Measurements from ENCODE around the gene APOBEC3G. TPM values are rescaled to one million over a fixed set of nuclear protein-coding genes. Genes with fewer than 3 reads are reported as not detected.

Gene APOBEC3G
- total and polyA plus RNA-seq, 4 donors = 3.2 to 9.5 (median 5.2) TPM

GRCh38 chr22:39117585-39118191 lies 40.6 kb downstream of the APOBEC3G start:
- Histone ChIP-seq H3K4me1 (ENCODE audit: control insufficient read depth, insufficient read depth, low read length) (no peaks in the 10 kb centered on the region), H3K36me3 (ENCODE audit: control insufficient read depth, insufficient read depth, low read length) (no peaks in the 10 kb centered on the region)
- 35% methylated on average over 6 of the region's 14 CpGs for WGBS (ENCODE audit: insufficient coverage)

DNA sequence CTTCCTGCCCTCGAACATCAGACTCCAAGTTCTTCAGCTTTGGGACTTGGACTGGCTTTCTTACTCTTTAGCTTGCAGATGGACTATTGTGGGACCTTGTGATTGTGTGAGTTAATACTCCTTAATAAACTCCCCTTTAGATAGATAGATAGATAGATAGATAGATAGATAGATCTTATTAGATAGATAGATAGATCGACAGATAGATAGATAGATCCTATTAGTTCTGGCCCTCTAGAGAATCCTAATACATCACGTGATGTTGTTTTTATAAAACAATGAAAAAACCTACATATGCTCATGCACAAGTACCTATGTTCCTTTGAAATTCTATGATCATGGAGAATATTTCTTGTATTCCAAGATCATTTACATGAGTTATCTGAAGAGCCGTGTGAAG lies 43.9 kb downstream of the APOBEC3G start:
- Histone ChIP-seq H3K27ac (ENCODE audit: low read depth, low read length) (no peak overlapping the region), H3K36me3 (ENCODE audit: control insufficient read depth, insufficient read depth, low read length) (no peaks in the 10 kb centered on the region), H3K4me1 (ENCODE audit: control insufficient read depth, insufficient read depth, low read length) (peaks cover 8% of the 10 kb centered on the region), H3K27me3 (ENCODE audit: control insufficient read depth, insufficient read depth, low read length) (peaks cover 3% of the 10 kb centered on the region), H3K4me3 (ENCODE audit: low read depth, low read length) (no peak overlapping the region), H3K9me3 (ENCODE audit: control insufficient read depth, insufficient read depth, low read length) (no peaks in the 10 kb centered on the region)
- DNase-seq (ENCODE audit: low read depth in 4 of 6, low spot score in 6 of 6) = no peak
- WGBS (ENCODE audit: insufficient coverage) = no CpG with 5 or more reads among the region's 4 CpGs

More at GRCh38 chr22:39117585-39118191, 40.6 kb downstream of the APOBEC3G start:
- no peak overlapping the region for H3K27ac ChIP-seq (ENCODE audit: low read depth, low read length)
- DNase-seq (ENCODE audit: low read depth in 4 of 6, low spot score in 6 of 6) = peak in 2 of 6 donors; percentile 27 to 42
- H3K4me3 ChIP-seq (ENCODE audit: low read depth, low read length) = no peak overlapping the region
- H3K27me3 ChIP-seq (ENCODE audit: control insufficient read depth, insufficient read depth, low read length) = peaks cover 21% of the 10 kb centered on the region
- H3K9me3 ChIP-seq (ENCODE audit: control insufficient read depth, insufficient read depth, low read length) = no peaks in the 10 kb centered on the region

DNA sequence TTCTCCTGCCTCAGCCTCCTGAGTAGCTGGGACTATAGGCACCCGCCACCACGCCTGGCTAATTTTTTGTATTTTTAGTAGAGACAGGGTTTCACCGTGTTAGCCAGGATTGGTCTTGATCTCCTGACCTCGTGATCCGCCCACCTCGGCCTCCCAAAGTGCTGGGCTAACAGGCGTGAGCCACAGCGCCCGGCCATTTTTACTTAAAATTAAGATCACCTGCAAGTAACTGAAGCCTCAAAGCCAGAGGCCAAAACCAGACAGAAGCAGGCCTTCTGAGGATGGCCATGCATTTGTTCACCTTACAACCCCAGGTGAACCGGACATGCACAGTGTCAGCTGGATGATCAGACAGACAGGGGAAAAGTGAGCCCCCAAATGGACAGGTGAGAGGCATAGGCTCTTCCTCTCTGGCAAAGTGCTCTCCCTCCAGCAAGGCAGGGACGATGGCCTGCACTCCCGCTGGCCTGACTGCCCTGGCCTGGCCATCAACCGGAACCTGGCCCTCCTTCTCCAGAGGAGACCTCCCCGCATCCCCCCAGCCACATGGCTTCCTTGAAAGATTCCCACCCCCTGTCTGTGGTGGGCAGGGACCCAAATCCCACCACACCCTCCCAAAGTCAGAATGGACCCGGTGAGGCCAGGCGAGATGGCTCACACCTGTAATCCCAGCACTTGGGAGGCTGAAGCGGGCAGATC lies 45.8 kb downstream of the APOBEC3G start:
- DNase-seq (ENCODE audit: low read depth in 4 of 6, low spot score in 6 of 6) = no peak
- Histone ChIP-seq H3K4me3 (ENCODE audit: low read depth, low read length) (no peak overlapping the region), H3K4me1 (ENCODE audit: control insufficient read depth, insufficient read depth, low read length) (peaks cover 8% of the 10 kb centered on the region), H3K9me3 (ENCODE audit: control insufficient read depth, insufficient read depth, low read length) (no peaks in the 10 kb centered on the region), H3K27ac (ENCODE audit: low read depth, low read length) (no peak overlapping the region), H3K36me3 (ENCODE audit: control insufficient read depth, insufficient read depth, low read length) (no peaks in the 10 kb centered on the region), H3K27me3 (ENCODE audit: control insufficient read depth, insufficient read depth, low read length) (no peaks in the 10 kb centered on the region)
- 93% methylated on average over 15 of the region's 17 CpGs for WGBS (ENCODE audit: insufficient coverage)

DNA sequence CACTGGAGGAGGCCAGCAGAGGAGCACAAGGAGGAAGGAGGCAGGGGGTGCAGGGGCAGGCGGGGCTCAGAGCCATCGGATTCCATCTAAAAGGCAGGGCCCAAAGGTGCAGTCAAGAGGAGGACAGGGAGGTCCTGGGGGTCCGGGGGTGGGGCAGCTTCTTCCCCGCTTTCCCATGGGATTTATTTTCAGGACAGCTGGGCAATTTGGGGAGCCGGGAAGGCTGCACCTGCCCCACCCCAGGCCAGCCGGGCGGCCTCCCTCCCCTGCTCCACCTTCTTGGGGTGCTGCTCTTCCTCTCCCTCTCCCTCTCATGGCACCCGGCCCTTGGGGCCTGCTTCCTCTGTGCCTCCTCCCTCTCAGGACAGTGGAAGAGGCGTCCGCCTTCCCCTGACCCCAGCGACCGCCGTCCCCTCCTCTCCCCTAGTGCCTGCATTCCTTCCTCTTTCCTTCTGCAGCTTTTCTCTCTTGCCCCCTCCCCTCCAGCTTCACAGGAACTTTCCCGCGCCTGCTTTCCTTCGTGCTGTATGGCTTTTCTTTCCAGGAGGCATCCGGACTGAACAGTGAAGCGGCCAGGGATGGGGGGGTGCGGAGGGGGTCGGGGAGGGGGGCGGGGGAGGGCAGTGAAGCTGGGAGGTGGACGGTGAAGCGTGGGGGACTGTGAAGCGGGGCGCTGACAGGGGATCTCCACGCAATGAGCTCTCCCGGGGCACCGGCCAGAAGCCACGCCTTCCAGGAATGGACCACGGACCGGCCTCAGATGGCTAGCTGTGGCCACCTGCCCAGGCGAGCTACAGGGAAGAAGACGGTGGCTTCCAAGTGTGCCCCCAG lies 46.9 kb downstream of the APOBEC3G start:
- DNase-seq (ENCODE audit: low read depth in 4 of 6, low spot score in 6 of 6) = no peak
- 26% methylated on average over 25 of the region's 33 CpGs for WGBS (ENCODE audit: insufficient coverage)
- H3K27me3 ChIP-seq (ENCODE audit: control insufficient read depth, insufficient read depth, low read length) = no peaks in the 10 kb centered on the region
- no peaks in the 10 kb centered on the region for H3K36me3 ChIP-seq (ENCODE audit: control insufficient read depth, insufficient read depth, low read length)
- H3K27ac ChIP-seq (ENCODE audit: low read depth, low read length) = no peak overlapping the region
- no peak overlapping the region for H3K4me3 ChIP-seq (ENCODE audit: low read depth, low read length)
- no peaks in the 10 kb centered on the region for H3K9me3 ChIP-seq (ENCODE audit: control insufficient read depth, insufficient read depth, low read length)
- H3K4me1 ChIP-seq (ENCODE audit: control insufficient read depth, insufficient read depth, low read length) = peaks cover 8% of the 10 kb centered on the region

- Histone ChIP-seq H3K4me3 (ENCODE audit: low read depth, low read length) (no peak overlapping the region), H3K9me3 (ENCODE audit: control insufficient read depth, insufficient read depth, low read length) (no peaks in the 10 kb centered on the region), H3K27ac (ENCODE audit: low read depth, low read length) (no peak overlapping the region), H3K27me3 (ENCODE audit: control insufficient read depth, insufficient read depth, low read length) (no peaks in the 10 kb centered on the region), H3K36me3 (ENCODE audit: control insufficient read depth, insufficient read depth, low read length) (no peaks in the 10 kb centered on the region), H3K4me1 (ENCODE audit: control insufficient read depth, insufficient read depth, low read length) (peaks cover 16% of the 10 kb centered on the region)
- WGBS (ENCODE audit: insufficient coverage) = 96% methylated on average over 4 of the region's 5 CpGs
- no peak for DNase-seq (ENCODE audit: low read depth in 4 of 6, low spot score in 6 of 6)
Observed at GRCh38 chr22:39125622-39126021, 48.5 kb downstream of the APOBEC3G start.

- 93% methylated on average over 3 of the region's 6 CpGs for WGBS (ENCODE audit: insufficient coverage)
- Histone ChIP-seq H3K4me3 (ENCODE audit: low read depth, low read length) (no peak overlapping the region), H3K36me3 (ENCODE audit: control insufficient read depth, insufficient read depth, low read length) (peaks cover 18% of the 10 kb centered on the region), H3K27ac (ENCODE audit: low read depth, low read length) (no peak overlapping the region), H3K27me3 (ENCODE audit: control insufficient read depth, insufficient read depth, low read length) (no peaks in the 10 kb centered on the region), H3K4me1 (ENCODE audit: control insufficient read depth, insufficient read depth, low read length) (peaks cover 25% of the 10 kb centered on the region), H3K9me3 (ENCODE audit: control insufficient read depth, insufficient read depth, low read length) (no peaks in the 10 kb centered on the region)
- DNase-seq (ENCODE audit: low read depth in 4 of 6, low spot score in 6 of 6) = no peak
Observed at GRCh38 chr22:39128508-39128907, 51.4 kb downstream of the APOBEC3G start.

DNA sequence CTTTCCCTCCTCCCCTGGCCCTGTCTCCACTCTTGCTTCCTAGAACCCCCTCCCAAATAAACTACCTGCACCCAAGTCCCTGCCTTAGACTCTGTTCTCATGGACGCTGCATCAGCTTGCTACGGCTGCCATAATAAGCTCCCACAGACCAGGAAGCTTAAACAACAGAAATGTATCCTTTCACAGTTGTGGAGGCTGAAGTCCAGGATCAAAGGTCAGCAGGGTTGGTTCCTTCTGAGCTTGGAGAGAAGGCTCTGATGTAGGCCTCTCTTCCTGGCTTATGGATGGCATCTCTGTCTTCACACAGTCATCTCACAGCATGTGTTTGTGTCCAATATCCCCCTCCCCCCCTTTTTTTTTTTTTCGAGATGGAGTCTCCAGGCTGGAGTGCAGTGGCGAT lies 52.0 kb downstream of the APOBEC3G start:
- no peak overlapping the region for H3K4me3 ChIP-seq (ENCODE audit: low read depth, low read length)
- no peaks in the 10 kb centered on the region for H3K27me3 ChIP-seq (ENCODE audit: control insufficient read depth, insufficient read depth, low read length)
- WGBS (ENCODE audit: insufficient coverage) = 83% methylated on average over 2 of the region's 4 CpGs
- H3K27ac ChIP-seq (ENCODE audit: low read depth, low read length) = no peak overlapping the region
- no peak for DNase-seq (ENCODE audit: low read depth in 4 of 6, low spot score in 6 of 6)
- H3K9me3 ChIP-seq (ENCODE audit: control insufficient read depth, insufficient read depth, low read length) = no peaks in the 10 kb centered on the region
- peaks cover 21% of the 10 kb centered on the region for H3K4me1 ChIP-seq (ENCODE audit: control insufficient read depth, insufficient read depth, low read length)
- peaks cover 24% of the 10 kb centered on the region for H3K36me3 ChIP-seq (ENCODE audit: control insufficient read depth, insufficient read depth, low read length)

- H3K27me3 ChIP-seq (ENCODE audit: control insufficient read depth, insufficient read depth, low read length) = no peaks in the 10 kb centered on the region
- WGBS (ENCODE audit: insufficient coverage) = 92% methylated on average over 9 of the region's 9 CpGs
- no peak overlapping the region for H3K4me3 ChIP-seq (ENCODE audit: low read depth, low read length)
- peaks cover 29% of the 10 kb centered on the region for H3K36me3 ChIP-seq (ENCODE audit: control insufficient read depth, insufficient read depth, low read length)
- peaks cover 24% of the 10 kb centered on the region for H3K4me1 ChIP-seq (ENCODE audit: control insufficient read depth, insufficient read depth, low read length)
- H3K9me3 ChIP-seq (ENCODE audit: control insufficient read depth, insufficient read depth, low read length) = no peaks in the 10 kb centered on the region
- no peak overlapping the region for H3K27ac ChIP-seq (ENCODE audit: low read depth, low read length)
- no peak for DNase-seq (ENCODE audit: low read depth in 4 of 6, low spot score in 6 of 6)
Observed at GRCh38 chr22:39129746-39130145, 52.7 kb downstream of the APOBEC3G start.

DNA sequence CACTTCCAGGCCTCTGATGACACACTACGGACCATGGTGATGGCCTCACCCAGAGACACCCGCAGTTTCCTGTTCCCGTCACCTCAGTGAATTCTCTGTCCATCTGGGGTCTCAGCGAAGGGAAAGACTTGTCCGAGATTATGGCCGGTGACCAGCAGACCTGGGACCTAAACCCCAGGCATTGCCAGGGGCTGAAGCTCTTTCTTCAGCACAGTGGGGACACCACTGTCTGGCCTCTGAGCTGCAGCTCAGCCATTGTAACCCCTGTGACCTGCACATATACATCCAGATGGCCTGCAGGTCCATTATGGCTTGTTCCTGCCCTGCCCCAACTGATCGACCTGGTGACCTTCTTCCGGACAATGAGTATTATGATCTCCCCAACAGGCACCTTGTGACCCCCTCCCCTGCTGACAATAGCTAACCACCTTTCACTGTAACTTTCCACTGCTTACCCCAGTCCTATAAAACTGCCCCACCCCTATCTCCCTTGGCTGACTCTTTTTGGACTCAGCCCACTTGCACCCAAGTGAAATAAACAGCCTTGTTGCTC lies 53.2 kb downstream of the APOBEC3G start:
- Histone ChIP-seq H3K4me3 (ENCODE audit: low read depth, low read length) (no peak overlapping the region), H3K27me3 (ENCODE audit: control insufficient read depth, insufficient read depth, low read length) (no peaks in the 10 kb centered on the region), H3K4me1 (ENCODE audit: control insufficient read depth, insufficient read depth, low read length) (peaks cover 29% of the 10 kb centered on the region), H3K9me3 (ENCODE audit: control insufficient read depth, insufficient read depth, low read length) (no peaks in the 10 kb centered on the region), H3K27ac (ENCODE audit: low read depth, low read length) (no peak overlapping the region), H3K36me3 (ENCODE audit: control insufficient read depth, insufficient read depth, low read length) (peaks cover 29% of the 10 kb centered on the region)
- WGBS (ENCODE audit: insufficient coverage) = 68% methylated on average over 8 of the region's 8 CpGs
- no peak for DNase-seq (ENCODE audit: low read depth in 4 of 6, low spot score in 6 of 6)
